GM21825 (cell line): Measurements from ENCODE around the gene DDOST.

Source experiments
- ATAC-seq: cut with Tn5 transposase; IDR thresholded peaks from one replicate; pipeline ENCODE4 v1.9.1; 2021; ENCODE audit warnings: mild to moderate bottlenecking, moderate library complexity; ENCODE audit not compliant: unreplicated experiment

Gene DDOST

GRCh38 chr1:20661207-20662109, at the start of gene DDOST:
DDOST (minus strand) TSS chr1:20661369; CDS start chr1:20661350, 19 bp downstream.
- peak; percentile 95 for ATAC-seq

- ATAC-seq, result no peak
Observed at GRCh38 chr1:20710469-20711284, 49.5 kb upstream of the DDOST start.

GRCh38 chr1:20709868-20710267, 48.7 kb upstream of the DDOST start:
- no peak for ATAC-seq

- no peak for ATAC-seq
Observed at GRCh38 chr1:20708891-20709290, 47.7 kb upstream of the DDOST start.

- no peak for ATAC-seq
Observed at GRCh38 chr1:20708057-20708456, 46.9 kb upstream of the DDOST start.

- ATAC-seq, result no peak
Observed at GRCh38 chr1:20706841-20707240, 45.7 kb upstream of the DDOST start.

GRCh38 chr1:20705203-20705755, 44.1 kb upstream of the DDOST start:
- no peak for ATAC-seq

- ATAC-seq, result no peak
Observed at GRCh38 chr1:20704390-20705202, 43.4 kb upstream of the DDOST start.

- no peak for ATAC-seq
Observed at GRCh38 chr1:20703124-20703756, 42.1 kb upstream of the DDOST start.

- ATAC-seq, result no peak
Observed at GRCh38 chr1:20702416-20702815, 41.2 kb upstream of the DDOST start.

- no peak for ATAC-seq
Observed at GRCh38 chr1:20701847-20702246, 40.7 kb upstream of the DDOST start.

- ATAC-seq, result no peak
Observed at GRCh38 chr1:20701446-20701845, 40.3 kb upstream of the DDOST start.

GRCh38 chr1:20700636-20701215, 39.6 kb upstream of the DDOST start:
- ATAC-seq, result no peak

GRCh38 chr1:20699558-20699957, 38.4 kb upstream of the DDOST start:
- no peak for ATAC-seq

GRCh38 chr1:20698195-20698910, 37.2 kb upstream of the DDOST start:
- no peak for ATAC-seq

GRCh38 chr1:20697563-20697962, 36.4 kb upstream of the DDOST start:
- ATAC-seq, result no peak

GRCh38 chr1:20696397-20697333, 35.5 kb upstream of the DDOST start:
- ATAC-seq, result peak; percentile 63

GRCh38 chr1:20695515-20695914, 34.3 kb upstream of the DDOST start:
- no peak for ATAC-seq
